HG02588 (cell line): ENCODE measurements around the gene RAG2.
"Not testable (repeated sequence)": the region's sequence is repeated elsewhere in the genome, so short reads cannot be mapped to it uniquely, and the experiment has no call there.

Experiments used
- ATAC-seq: cut with Tn5 transposase; IDR thresholded peaks from one replicate; pipeline ENCODE4 v1.9.1; 2021; ENCODE audit warnings: mild to moderate bottlenecking, moderate library complexity; ENCODE audit not compliant: unreplicated experiment

The RAG2 gene

GRCh38 chr11:36557390-36557789 lies 40.6 kb downstream of the RAG2 start:
- ATAC-seq = not testable (repeated sequence)

GRCh38 chr11:36550385-36551115 lies 47.5 kb downstream of the RAG2 start:
- no peak for ATAC-seq
